Middle frontal gyrus (tissue), 1 donor: ENCODE results near the gene IQCK.
A peak's percentile ranks its signal among the peaks of the same experiment; 100 is the strongest.
"Not testable (repeated sequence)": the region's sequence is repeated elsewhere in the genome, so short reads cannot be mapped to it uniquely, and the experiment has no call there.

Source experiments
- DNase-seq: peaks from one replicate; pipeline ENCODE4 v3.0.0-alpha.2; 2015; ENCODE audit warnings: low spot score; ENCODE audit errors: extremely low spot score

Gene IQCK

GRCh38 chr16:19717741-19718623 lies at the start of gene IQCK, which contains the start of gene KNOP1:
IQCK (plus strand) TSS chr16:19718271; CDS start chr16:19718307, 36 bp downstream.
KNOP1 (minus strand) TSS chr16:19718227; CDS start chr16:19715035, 3,192 bp downstream.
- peak; percentile 81 for DNase-seq

- no peak for DNase-seq
Observed at GRCh38 chr16:19672378-19672777, 45.7 kb upstream of the IQCK start.

GRCh38 chr16:19674485-19674884 lies 43.6 kb upstream of the IQCK start:
- DNase-seq: no peak

GRCh38 chr16:19677402-19677801 lies 40.7 kb upstream of the IQCK start:
- DNase-seq: no peak

- no peak for DNase-seq
Observed at GRCh38 chr16:19678804-19679203, 39.3 kb upstream of the IQCK start.

- DNase-seq: not testable (repeated sequence)
Observed at GRCh38 chr16:19679281-19679680, 38.8 kb upstream of the IQCK start.

GRCh38 chr16:19680881-19681340 lies 37.2 kb upstream of the IQCK start:
- DNase-seq: no peak

- DNase-seq: no peak
Observed at GRCh38 chr16:19681637-19682036, 36.4 kb upstream of the IQCK start.

- DNase-seq: peak; percentile 27
Observed at GRCh38 chr16:19683453-19684236, 34.4 kb upstream of the IQCK start.

- DNase-seq: no peak
Observed at GRCh38 chr16:19685176-19685575, 32.9 kb upstream of the IQCK start.

- DNase-seq: no peak
Observed at GRCh38 chr16:19687279-19687678, 30.8 kb upstream of the IQCK start.

GRCh38 chr16:19688396-19689024 lies 29.6 kb upstream of the IQCK start:
- no peak for DNase-seq

GRCh38 chr16:19689342-19689741 lies 28.7 kb upstream of the IQCK start:
- no peak for DNase-seq

- no peak for DNase-seq
Observed at GRCh38 chr16:19690196-19690595, 27.9 kb upstream of the IQCK start.

GRCh38 chr16:19691161-19691711 lies 26.8 kb upstream of the IQCK start:
- DNase-seq: no peak

GRCh38 chr16:19694989-19695388 lies 23.1 kb upstream of the IQCK start:
- no peak for DNase-seq

GRCh38 chr16:19696328-19696727 lies 21.7 kb upstream of the IQCK start:
- no peak for DNase-seq

- no peak for DNase-seq
Observed at GRCh38 chr16:19696961-19697360, 21.1 kb upstream of the IQCK start.

- DNase-seq: no peak
Observed at GRCh38 chr16:19697756-19698318, 20.2 kb upstream of the IQCK start.

- no peak for DNase-seq
Observed at GRCh38 chr16:19698480-19699465, 19.3 kb upstream of the IQCK start.
